Stimulated activated CD4-positive, alpha-beta T cell treated with anti-CD3 and anti-CD28 coated beads, Interleukin-12 subunit alpha, Interleukin-12 subunit beta, amount 100 ng/mL, for 24 hours (primary cell): Measurements from ENCODE around the gene DNAI2.

Experiments used
- DNase-seq, 2 experiments: peaks; one replicate each; pipeline ENCODE4 v3.0.0-alpha.2; 2020; ENCODE audit warnings: low read depth in 2 of 2

DNAI2 gene

DNA sequence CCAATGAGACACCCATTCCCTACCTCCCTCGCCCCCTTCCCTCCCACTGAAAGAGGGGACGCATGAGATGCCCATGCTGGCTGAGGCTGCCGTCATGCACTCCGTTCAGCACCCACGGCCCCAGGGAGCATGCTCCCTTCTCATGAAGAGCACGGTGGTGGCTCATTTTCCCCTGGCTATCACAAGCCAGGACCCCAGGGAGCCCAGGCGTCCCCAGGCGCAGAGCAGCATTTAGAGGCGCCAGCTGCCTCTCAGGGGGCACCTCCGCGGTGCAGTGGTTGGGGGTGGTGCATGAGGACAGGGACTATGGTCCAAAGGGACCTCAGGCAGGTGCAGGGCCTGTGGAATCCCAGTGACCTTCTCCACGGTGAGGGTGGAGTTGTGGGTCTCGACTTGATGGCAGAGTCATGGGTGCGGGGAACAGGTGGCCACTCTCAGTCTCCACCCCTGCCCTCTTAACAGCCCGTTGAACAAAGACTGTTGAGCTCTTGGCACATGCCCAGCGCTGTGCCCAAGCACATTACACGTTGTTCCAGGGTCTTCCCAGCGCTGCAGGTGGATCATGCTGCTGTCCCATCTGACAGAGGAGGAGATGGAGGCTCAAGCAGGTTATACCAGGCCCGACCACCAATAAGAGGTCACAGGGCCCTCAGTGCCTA is 65.6 kb downstream of the DNAI2 start:
- no peak for DNase-seq

- DNase-seq, result no peak
Observed at GRCh38 chr17:74340470-74341023, 66.5 kb downstream of the DNAI2 start.

DNA sequence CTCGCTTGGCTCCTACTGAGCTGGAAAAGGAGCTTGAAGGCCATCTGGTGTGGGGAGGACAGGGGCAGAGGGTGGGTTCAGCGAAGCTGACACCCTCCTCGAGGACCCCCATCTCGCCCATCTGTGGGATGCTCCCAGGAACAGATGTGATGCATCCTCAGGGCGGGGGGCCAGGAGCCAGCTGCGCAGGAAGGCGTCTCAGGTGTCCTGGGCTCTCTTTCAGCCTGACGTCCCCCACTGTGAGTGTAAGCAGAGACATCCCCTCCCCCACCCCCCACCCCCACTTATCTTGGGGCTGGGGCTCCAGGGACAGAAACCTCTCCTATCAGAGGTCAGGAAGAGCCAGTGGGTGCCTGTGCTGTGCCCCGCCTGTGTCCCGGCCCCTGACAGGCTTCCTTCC is 68.2 kb downstream of the DNAI2 start:
- DNase-seq, result no peak

- DNase-seq, result no peak
Observed at GRCh38 chr17:74343121-74343520, 69.1 kb downstream of the DNAI2 start.

DNA sequence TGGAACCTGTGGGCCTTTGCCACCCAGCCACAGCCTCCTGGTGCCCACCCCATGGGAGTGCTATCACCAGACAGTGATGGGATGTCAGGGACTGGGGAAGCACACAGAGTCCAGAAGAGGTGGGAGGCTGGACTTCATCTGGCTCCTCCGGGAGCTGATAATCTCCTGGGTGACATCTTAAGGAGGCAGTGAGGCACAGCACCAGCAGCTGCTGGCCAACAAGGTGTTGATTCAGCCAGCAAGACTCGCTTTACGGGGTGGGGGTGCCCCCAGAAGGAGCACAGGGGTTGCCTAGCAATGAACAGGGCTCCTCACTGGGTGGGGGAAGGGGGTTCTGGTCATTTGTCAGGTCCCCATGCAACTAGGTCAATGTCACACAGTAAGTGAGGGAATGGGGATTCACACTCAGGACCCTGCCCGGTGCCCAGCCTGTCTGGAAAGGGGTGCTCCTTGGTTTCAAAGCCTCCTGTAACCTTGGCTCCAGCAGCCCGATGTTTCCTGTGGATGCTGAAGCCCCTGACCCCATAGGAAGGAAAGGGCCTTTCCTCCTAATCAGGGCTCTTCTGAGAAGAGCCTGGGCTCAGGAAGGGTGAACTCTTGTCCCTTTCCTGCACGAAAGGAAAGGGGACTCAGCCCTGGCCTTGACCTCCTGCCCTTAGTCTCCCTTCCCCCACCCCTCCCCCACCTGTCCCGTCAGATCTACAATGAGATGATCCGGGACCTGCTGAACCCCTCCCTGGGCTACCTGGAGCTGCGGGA is 69.7 kb downstream of the DNAI2 start:
- DNase-seq, result no peak

DNA sequence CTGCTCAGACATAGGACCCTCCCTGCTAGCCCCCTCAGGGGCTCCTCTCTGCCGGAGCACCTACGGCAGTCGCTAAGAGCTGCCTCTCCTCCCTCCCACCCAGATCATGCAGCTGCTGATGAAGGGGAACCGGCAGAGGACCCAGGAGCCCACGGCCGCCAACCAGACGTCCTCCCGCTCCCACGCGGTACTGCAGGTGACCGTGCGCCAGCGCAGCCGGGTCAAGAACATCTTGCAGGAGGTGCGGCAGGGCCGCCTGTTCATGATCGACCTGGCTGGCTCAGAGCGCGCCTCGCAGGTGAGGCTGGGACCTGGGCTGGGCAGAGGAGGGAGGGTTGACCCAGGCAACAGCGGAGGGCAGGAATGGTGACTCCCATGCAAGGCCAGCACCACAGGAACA is 70.6 kb downstream of the DNAI2 start:
- no peak for DNase-seq

DNA sequence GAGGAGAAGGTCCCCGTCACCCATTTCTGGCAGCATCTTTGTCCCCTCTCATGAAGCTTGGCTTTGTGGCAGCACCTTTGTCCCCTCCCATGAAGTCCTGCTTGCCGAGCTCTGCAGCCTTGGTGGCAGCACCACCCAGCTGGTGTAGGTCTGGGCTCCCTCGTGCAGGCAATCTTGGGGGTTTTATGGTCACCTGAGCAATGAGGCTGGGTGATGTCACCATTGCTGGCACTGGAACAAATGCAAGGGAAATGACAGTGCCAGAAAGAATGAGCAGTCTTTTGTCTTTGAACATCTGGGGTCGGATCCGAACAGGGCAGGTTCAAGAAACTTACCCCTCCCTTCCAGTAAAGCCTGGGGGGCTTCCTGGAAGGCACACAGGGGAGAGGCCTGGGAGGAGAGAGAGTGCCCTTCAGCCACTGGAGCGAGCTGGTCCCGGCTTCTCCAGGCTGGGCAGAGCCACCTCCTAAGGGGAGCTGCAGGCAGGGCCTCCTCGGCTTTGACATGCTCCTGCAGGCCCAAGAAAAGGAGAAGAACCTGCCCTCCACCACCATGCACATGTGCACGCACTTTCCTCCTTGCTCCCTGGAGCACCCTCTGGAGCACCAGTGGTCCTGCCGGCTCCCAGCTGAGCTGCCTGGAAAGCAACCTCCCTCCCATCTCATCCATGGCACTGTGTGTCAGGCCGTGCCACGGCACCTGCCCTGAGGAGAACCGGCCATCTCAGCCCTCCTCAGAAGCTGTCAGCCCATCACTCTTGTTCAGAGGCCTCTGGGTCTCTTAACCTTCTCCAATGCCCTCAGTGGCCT is 71.6 kb downstream of the DNAI2 start:
- no peak for DNase-seq

GRCh38 chr17:74347646-74348045 is 73.6 kb downstream of the DNAI2 start:
- DNase-seq, result no peak

DNA sequence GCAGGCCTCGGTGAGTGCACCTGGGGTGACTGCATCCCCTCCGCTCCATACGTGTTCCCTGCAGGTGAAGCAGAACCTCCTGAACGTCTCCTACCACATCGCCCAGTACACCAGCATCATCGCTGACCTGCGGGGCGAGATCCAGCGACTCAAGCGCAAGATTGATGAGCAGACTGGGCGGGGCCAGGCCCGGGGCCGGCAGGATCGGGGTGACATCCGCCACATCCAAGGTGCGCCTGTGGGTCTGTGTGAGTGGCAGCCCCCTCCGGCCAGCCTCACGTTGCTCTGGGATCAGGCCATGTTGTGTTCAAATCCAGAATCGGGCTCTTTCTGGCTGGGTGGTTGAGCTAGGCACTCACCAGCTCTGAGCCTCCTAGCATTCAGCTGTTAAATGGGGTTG is 75.1 kb downstream of the DNAI2 start:
- no peak for DNase-seq

GRCh38 chr17:74350486-74350885 is 76.5 kb downstream of the DNAI2 start:
- no peak for DNase-seq

GRCh38 chr17:74351552-74352210 is 77.6 kb downstream of the DNAI2 start:
- no peak for DNase-seq

- DNase-seq, result no peak
Observed at GRCh38 chr17:74353446-74354060, 79.5 kb downstream of the DNAI2 start.

GRCh38 chr17:74354123-74354522 is 80.1 kb downstream of the DNAI2 start:
- peak; percentile 24 to 63 for DNase-seq

- DNase-seq, result no peak
Observed at GRCh38 chr17:74354561-74354960, 80.5 kb downstream of the DNAI2 start.

DNA sequence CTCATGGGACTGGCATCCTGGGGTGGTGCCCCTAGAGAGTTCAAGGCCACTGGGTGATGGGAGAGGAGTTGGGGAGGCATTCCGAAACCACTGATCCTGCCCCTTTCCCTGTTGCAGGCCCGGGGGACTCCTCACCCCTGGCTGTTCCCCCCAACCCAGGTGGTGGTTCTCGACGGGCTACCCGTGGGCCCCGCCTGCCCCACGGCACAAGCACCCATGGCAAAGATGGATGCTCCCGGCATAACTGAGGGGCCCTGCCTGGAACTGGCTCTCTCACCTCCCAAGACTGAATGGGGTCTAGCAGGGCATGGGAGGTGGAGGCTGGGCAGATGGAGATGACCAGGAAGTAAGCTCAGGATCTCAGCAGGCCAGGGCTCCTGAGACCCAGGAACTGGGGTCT is 81.0 kb downstream of the DNAI2 start:
- DNase-seq, result no peak

DNA sequence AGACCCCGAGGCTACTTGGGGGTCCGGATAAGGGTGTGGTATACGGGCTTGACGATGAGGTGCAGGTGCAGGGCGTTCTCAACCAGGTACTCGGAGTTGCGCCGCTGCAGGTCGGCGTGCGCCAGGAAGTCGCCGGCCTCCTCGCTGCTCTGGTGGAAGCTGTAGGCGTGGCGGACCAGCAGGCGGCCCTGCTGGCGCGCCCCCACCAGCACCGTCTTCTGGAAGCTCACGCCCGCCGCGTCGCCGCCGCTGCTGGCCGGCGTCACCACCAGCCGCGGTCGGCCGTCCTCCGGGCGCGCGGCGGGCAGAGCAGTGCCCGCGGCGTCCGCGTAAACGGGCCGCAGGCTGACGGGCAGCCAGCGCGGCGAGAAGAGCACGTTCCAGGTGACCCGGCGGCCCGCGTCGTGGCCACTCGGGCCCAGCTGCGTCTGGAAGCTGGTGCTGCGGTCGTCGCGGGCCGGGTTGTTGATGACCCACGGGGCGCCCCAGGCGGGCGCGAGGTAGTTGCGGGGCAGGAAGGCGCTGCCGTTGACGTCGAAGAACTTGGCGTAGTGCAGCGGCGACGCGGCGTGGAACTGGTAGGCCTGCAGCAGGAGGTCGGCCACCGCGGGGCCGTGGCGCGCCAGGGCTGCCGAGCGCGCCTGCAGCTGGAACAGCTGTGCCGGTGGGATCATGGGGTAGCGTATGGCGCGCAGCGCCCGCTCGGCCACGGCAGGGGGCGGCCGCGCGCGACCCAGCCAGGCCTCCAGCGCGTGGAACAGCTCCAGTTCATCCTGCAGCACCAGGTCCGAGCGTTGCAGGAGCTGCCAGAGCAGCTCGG is 82.8 kb downstream of the DNAI2 start:
- no peak for DNase-seq

DNA sequence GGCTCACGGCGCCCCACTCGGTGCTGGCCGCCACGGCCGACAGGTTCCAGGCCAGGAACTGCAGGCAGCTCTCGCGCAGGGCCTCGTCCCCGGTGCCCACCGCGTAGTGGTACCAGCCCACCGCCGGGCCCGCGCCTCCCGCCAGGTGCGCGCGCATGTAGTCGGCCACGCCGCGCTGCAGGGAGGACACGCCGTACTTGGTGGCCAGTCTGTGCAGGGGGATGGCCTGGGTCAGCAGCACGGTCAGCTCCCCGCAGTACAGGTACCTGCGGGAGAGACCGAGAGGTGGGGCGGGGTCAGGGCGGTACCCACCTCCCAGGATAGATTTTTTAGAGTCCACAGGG is 83.4 kb downstream of the DNAI2 start:
- DNase-seq, result no peak

DNA sequence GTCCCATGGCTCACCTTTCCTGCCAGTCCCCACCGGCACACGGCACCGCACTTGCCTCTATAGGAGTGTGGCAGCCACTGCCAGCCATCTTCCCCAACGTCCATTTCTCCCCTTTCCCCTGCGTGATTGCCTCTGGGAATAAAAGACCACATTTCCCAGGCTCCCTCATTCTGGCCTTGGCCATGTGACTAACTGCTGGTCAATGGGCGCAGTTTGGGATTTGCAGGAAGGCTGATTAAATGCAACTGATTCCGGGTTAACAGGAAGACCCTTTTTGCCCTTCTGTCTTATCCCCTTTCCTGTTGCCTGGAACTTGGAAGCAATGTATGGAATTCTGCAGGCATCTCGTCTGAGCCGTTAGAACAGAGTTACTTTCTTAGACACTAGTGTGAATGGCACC is 84.7 kb downstream of the DNAI2 start:
- no peak for DNase-seq

DNA sequence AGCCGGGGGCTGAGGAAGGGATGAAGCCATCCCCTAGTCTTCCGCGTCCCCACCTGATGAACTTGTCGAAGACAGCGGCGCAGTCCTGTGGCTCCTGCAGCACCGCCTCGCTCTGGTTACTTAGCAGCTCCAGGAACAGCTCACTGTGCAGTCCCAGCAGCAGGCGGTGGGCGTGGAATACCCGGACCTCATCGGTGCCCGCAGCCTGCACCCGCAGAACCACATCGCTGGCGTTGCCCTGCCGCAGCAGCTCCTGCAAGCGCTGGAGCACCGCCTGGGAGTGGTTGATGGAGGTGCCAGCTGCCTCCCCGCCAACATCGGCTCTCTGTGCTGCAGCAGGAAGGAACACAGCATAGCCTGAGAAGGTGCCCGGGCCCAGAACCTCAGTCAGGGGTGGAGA is 85.9 kb downstream of the DNAI2 start:
- no peak for DNase-seq

GRCh38 chr17:74360899-74361229 is 86.8 kb downstream of the DNAI2 start:
- no peak for DNase-seq
